GM06990 (cell line): Measurements from ENCODE around the gene FXYD2.
"Not testable (repeated sequence)": the region's sequence is repeated elsewhere in the genome, so short reads cannot be mapped to it uniquely, and the experiment has no call there.

Experiments
- DNase-seq: peaks from one replicate; pipeline ENCODE4 v3.0.0-alpha.2; 2011; ENCODE audit not compliant: insufficient read length; ENCODE audit errors: extremely low read depth
- H3K27me3 ChIP-seq: replicated peaks from 2 replicates; pipeline ENCODE4 v1.6.0; 2011; ENCODE audit warnings: low read length; ENCODE audit not compliant: control insufficient read depth, insufficient read depth
- H3K36me3 ChIP-seq: 2 replicates; pipeline ENCODE4 v1.5.1; 2011; ENCODE audit warnings: low read length; ENCODE audit not compliant: control insufficient read depth, insufficient read depth
- H3K4me3 ChIP-seq: replicated peaks from 2 replicates; pipeline ENCODE4 v1.5.1; 2011; ENCODE audit warnings: low read depth, mild to moderate bottlenecking, control low read depth, low read length
- CTCF ChIP-seq: IDR thresholded peaks from 2 replicates; pipeline ENCODE4 v1.5.1; 2011; ENCODE audit warnings: low read length, control low read depth, mild to moderate bottlenecking, inconsistent platforms; ENCODE audit not compliant: insufficient read depth, poor library complexity, severe bottlenecking

Gene FXYD2

GRCh38 chr11:117866526-117866925 is 42.0 kb upstream of the FXYD2 start:
- no peak overlapping the region for H3K4me3 ChIP-seq
- H3K27me3 ChIP-seq: peaks cover 3% of the 10 kb centered on the region
- TF ChIP-seq CTCF: no peak
- H3K36me3 ChIP-seq: no peaks in the 10 kb centered on the region
- DNase-seq: no peak

- not testable (repeated sequence) for H3K27me3 ChIP-seq, DNase-seq, H3K36me3 ChIP-seq, H3K4me3 ChIP-seq
Measured at GRCh38 chr11:117865546-117865945, 41.0 kb upstream of the FXYD2 start.

- Histone ChIP-seq H3K27me3 (peaks cover 3% of the 10 kb centered on the region), H3K36me3 (no peaks in the 10 kb centered on the region), H3K4me3 (no peak overlapping the region)
- no peak for DNase-seq
- no peak for TF ChIP-seq CTCF
Measured at GRCh38 chr11:117863383-117863782, 38.8 kb upstream of the FXYD2 start.

- no peak overlapping the region for H3K4me3 ChIP-seq
- H3K36me3 ChIP-seq: no peaks in the 10 kb centered on the region
- no peak for DNase-seq
- TF ChIP-seq CTCF: no peak
- peaks cover 3% of the 10 kb centered on the region for H3K27me3 ChIP-seq
Measured at GRCh38 chr11:117862753-117863152, 38.2 kb upstream of the FXYD2 start.

GRCh38 chr11:117862019-117862725 is 37.6 kb upstream of the FXYD2 start:
- peaks cover 3% of the 10 kb centered on the region for H3K27me3 ChIP-seq

More at GRCh38 chr11:117862019-117862725, 37.6 kb upstream of the FXYD2 start:
- H3K4me3 ChIP-seq: no peak overlapping the region
- no peak for TF ChIP-seq CTCF
- no peaks in the 10 kb centered on the region for H3K36me3 ChIP-seq
- DNase-seq: no peak
